CD14-positive monocyte (primary cell): ENCODE results near the gene PPP1R13B. TPM values are rescaled to one million over a fixed set of nuclear protein-coding genes. Genes with fewer than 3 reads are reported as not detected.
A peak's percentile ranks its signal among the peaks of the same experiment; 100 is the strongest.

Experiments
- DNase-seq, 3 donors: peaks; one replicate each; pipeline ENCODE4 v3.0.0-alpha.2; 2011 to 2022
- H2AFZ ChIP-seq: 2 replicates; pipeline ENCODE4 v1.6.0; 2012; ENCODE audit warnings: mild to moderate bottlenecking, low read depth, low read length, inconsistent platforms; ENCODE audit not compliant: insufficient read depth, poor library complexity, severe bottlenecking
- H3K27ac ChIP-seq, 2 donors: 1 replicate in 1 of 2; 2 replicates in 1 of 2; pipeline ENCODE4 v1.5.1; 2012 to 2013; ENCODE audit warnings: low read length in 2 of 2, control low read depth in 1 of 2, inconsistent platforms in 1 of 2, low read depth in 1 of 2, mild to moderate bottlenecking in 1 of 2
- H3K27me3 ChIP-seq, 2 donors: one replicate each; pipeline versions ENCODE4 v1.6.0 to v1.6.1; 2011 to 2013; ENCODE audit warnings: low read length in 2 of 2; ENCODE audit not compliant: control insufficient read depth in 2 of 2, insufficient read depth in 2 of 2
- H3K36me3 ChIP-seq, 2 donors: replicated peaks in 1 of 2; 1 replicate in 1 of 2; 2 replicates in 1 of 2; pipeline versions ENCODE4 v1.5.1 to v1.6.1; 2012 to 2013; ENCODE audit warnings: low read length in 2 of 2, control low read depth in 1 of 2, inconsistent platforms in 1 of 2, mild to moderate bottlenecking in 1 of 2; ENCODE audit not compliant: insufficient read depth in 2 of 2, control insufficient read depth in 1 of 2
- H3K4me1 ChIP-seq, 2 donors: 1 replicate in 1 of 2; 2 replicates in 1 of 2; pipeline versions ENCODE4 v1.5.1 to v1.6.1; 2012 to 2013; ENCODE audit warnings: low read length in 2 of 2, control low read depth in 1 of 2, inconsistent platforms in 1 of 2, mild to moderate bottlenecking in 1 of 2, moderate library complexity in 1 of 2; ENCODE audit not compliant: insufficient read depth in 2 of 2, control insufficient read depth in 1 of 2
- H3K4me2 ChIP-seq: replicated peaks from 2 replicates; pipeline ENCODE3; 2012; ENCODE audit warnings: low read length, moderate library complexity, mild to moderate bottlenecking; ENCODE audit not compliant: poor library complexity, severe bottlenecking; ENCODE audit errors: extremely low read depth
- H3K4me3 ChIP-seq, 3 experiments: fragments of 200-600 bp in 1 of 3; sonication (generic) in 1 of 3; replicated peaks in 1 of 3; 1 replicate in 2 of 3; 2 replicates in 1 of 3; pipeline ENCODE4 v1.5.1; 2011 to 2013; ENCODE audit warnings: low read length in 3 of 3, mild to moderate bottlenecking in 3 of 3, control low read depth in 2 of 3, low read depth in 2 of 3, inconsistent platforms in 1 of 3, moderate library complexity in 1 of 3
- H3K79me2 ChIP-seq: 2 replicates; pipeline ENCODE4 v1.6.0; 2012; ENCODE audit warnings: mild to moderate bottlenecking, control low read depth, inconsistent platforms, low read length, moderate library complexity; ENCODE audit not compliant: insufficient read depth
- H3K9ac ChIP-seq: 2 replicates; pipeline ENCODE4 v1.6.0; 2017; ENCODE audit warnings: low read length, mild to moderate bottlenecking; ENCODE audit not compliant: insufficient read depth, poor library complexity, severe bottlenecking
- H3K9me3 ChIP-seq, 2 donors: replicated peaks in 1 of 2; 1 replicate in 1 of 2; 2 replicates in 1 of 2; pipeline versions ENCODE4 v1.5.1 to v1.6.1; 2012 to 2013; ENCODE audit warnings: low read length in 2 of 2, control low read depth in 1 of 2; ENCODE audit not compliant: control insufficient read depth in 1 of 2, insufficient read depth in 1 of 2
- H4K20me1 ChIP-seq: 2 replicates; pipeline ENCODE4 v1.6.0; 2012; ENCODE audit warnings: mild to moderate bottlenecking, low read length, control low read depth, moderate library complexity; ENCODE audit not compliant: insufficient read depth
- H3K27ac Mint-ChIP-seq, 7 donors: one replicate each; pipeline ENCODE4 v1.8.0; 2020; ENCODE audit warnings: mild to moderate bottlenecking in 7 of 7, mixed read lengths in 7 of 7, moderate library complexity in 6 of 7, inconsistent platforms in 2 of 7
- H3K27me3 Mint-ChIP-seq, 3 donors: one replicate each; pipeline ENCODE4 v1.8.0; 2021 to 2022; ENCODE audit warnings: low read depth in 3 of 3, mild to moderate bottlenecking in 3 of 3, mixed read lengths in 3 of 3, moderate library complexity in 3 of 3, inconsistent platforms in 1 of 3
- H3K36me3 Mint-ChIP-seq, 2 donors: one replicate each; pipeline ENCODE4 v1.8.0; 2020; ENCODE audit warnings: mixed read lengths in 2 of 2, inconsistent platforms in 1 of 2, mild to moderate bottlenecking in 1 of 2
- H3K4me1 Mint-ChIP-seq: one replicate; pipeline ENCODE4 v1.8.0; 2020; ENCODE audit warnings: mild to moderate bottlenecking, mixed read lengths
- H3K4me3 Mint-ChIP-seq, 2 donors: one replicate each; pipeline ENCODE4 v1.8.0; 2020; ENCODE audit warnings: mild to moderate bottlenecking in 2 of 2, mixed read lengths in 2 of 2, moderate library complexity in 1 of 2
- H3K9me3 Mint-ChIP-seq, 7 donors: one replicate each; pipeline ENCODE4 v1.8.0; 2020 to 2022; ENCODE audit warnings: mixed read lengths in 7 of 7, mild to moderate bottlenecking in 6 of 7, moderate library complexity in 6 of 7, inconsistent platforms in 2 of 7
- WGBS: methylation state at CpG from one replicate; pipeline ENCODE4 v1.1.5; 2013; ENCODE audit warnings: missing lambda C conversion rate; ENCODE audit not compliant: insufficient coverage; 5-methylcytosine and 5-hydroxymethylcytosine counted together
- intact Hi-C, 2 donors: fragments of 100-400 bp; cut with micrococcal nuclease; formaldehyde crosslinking; loops; one replicate each; pipeline versions ENCODE4 v1.15.0 to v1.15.1; 2023
- polyA plus RNA-seq, 3 donors: library from polyadenylated mRNA; depleted of rRNA in 1 of 3; unstranded in 2 of 3; stranded (reverse) in 1 of 3; fragments of 300-500 nt in 2 of 3; fragments of >200 nt in 1 of 3; fragmentation: Illumina TruSeq in 2 of 3; gene quantifications; 1 replicate in 2 of 3; 2 replicates in 1 of 3; pipeline ENCODE4 v1.2.3, GENCODE V29; 2012 to 2021
- TF ChIP-seq, protein P1 (sequence below): fragments of 200-600 bp; IDR thresholded peaks from one replicate; pipeline ENCODE4 v1.8.0; 2022; ENCODE audit warnings: antibody characterized with exemption, mild to moderate bottlenecking

PPP1R13B gene
- polyA plus RNA-seq, 3 donors = 0.48 to 1.1 (median 0.99) TPM

DNA sequence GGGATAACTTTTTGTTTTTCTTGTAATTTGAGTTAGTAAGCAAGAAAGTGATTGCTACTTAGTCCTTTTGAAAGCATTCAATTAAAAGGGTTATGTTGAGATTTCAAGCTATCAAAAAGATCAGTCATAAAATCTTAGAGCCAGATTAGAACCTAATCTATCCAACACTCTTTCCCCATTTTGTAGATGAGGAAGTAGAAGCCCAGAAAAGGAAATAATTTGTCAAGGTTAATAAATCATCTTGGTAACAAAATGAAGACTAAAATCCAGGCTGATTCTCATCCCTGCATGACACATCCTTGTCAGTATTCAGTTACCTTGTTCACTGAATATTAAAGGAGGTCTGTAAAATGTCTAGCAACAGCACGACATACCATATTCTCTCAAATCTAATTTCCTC lies 26.5 kb downstream of the PPP1R13B start:
- Histone ChIP-seq H3K79me2 (no peaks in the 10 kb centered on the region), H3K36me3 (no peaks in the 10 kb centered on the region), H3K27me3 (peaks cover 4 to 29% of the 10 kb centered on the region in 2 donors), H3K27ac (no peak overlapping the region), H3K9me3 (no peaks in the 10 kb centered on the region), H2AFZ (no peak overlapping the region), H3K9ac (no peak overlapping the region), H4K20me1 (no peaks in the 10 kb centered on the region), H3K4me1 (no peaks in the 10 kb centered on the region), H3K4me2 (no peak overlapping the region), H3K4me3 (no peak overlapping the region)
- Mint-ChIP-seq H3K27me3 (peaks cover 37 to 54% (median 47%) of the 10 kb centered on the region in 3 donors), H3K27ac (no peak overlapping the region), H3K36me3 (no peaks in the 10 kb centered on the region), H3K4me3 (peak overlapping the region in 1 of 2 donors; percentile 58), H3K9me3 (peaks cover 0 to 8% (median 0%) of the 10 kb centered on the region in 7 donors), H3K4me1 (peaks cover 7% of the 10 kb centered on the region)
- TF ChIP-seq, protein P1, sequence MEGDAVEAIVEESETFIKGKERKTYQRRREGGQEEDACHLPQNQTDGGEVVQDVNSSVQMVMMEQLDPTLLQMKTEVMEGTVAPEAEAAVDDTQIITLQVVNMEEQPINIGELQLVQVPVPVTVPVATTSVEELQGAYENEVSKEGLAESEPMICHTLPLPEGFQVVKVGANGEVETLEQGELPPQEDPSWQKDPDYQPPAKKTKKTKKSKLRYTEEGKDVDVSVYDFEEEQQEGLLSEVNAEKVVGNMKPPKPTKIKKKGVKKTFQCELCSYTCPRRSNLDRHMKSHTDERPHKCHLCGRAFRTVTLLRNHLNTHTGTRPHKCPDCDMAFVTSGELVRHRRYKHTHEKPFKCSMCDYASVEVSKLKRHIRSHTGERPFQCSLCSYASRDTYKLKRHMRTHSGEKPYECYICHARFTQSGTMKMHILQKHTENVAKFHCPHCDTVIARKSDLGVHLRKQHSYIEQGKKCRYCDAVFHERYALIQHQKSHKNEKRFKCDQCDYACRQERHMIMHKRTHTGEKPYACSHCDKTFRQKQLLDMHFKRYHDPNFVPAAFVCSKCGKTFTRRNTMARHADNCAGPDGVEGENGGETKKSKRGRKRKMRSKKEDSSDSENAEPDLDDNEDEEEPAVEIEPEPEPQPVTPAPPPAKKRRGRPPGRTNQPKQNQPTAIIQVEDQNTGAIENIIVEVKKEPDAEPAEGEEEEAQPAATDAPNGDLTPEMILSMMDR = no peak
- intact Hi-C loops = no loop called here
- WGBS = 0% methylated on average over 1 of the region's 1 CpG
- no peak for DNase-seq

DNA sequence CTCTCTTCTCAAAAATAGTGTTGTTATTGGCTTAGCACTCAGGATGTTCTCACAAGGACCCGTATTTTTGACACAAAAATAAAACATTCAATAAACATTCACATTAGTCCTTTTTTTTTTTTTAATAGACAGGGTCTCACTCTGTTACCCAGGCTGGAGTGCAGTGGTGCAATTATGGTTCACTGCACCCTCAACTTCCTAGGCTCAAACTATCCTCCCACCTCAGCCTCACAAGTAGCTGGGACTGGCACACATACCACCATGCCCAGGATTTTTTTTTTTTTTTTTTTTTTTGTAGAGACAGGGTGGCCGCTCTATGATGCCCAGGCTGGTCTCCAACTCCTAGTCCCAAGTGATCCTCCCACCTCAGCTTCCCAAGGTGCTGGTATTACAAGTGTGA lies 27.0 kb downstream of the PPP1R13B start:
- no peaks in the 10 kb centered on the region for H4K20me1 ChIP-seq
- H3K4me2 ChIP-seq = no peak overlapping the region
- H3K79me2 ChIP-seq = no peaks in the 10 kb centered on the region
- Mint-ChIP-seq H3K4me3 (peak overlapping the region in 1 of 2 donors; percentile 58), H3K9me3 (peaks cover 0 to 8% (median 0%) of the 10 kb centered on the region in 7 donors), H3K27ac (no peak overlapping the region), H3K4me1 (peaks cover 7% of the 10 kb centered on the region), H3K27me3 (peaks cover 40 to 56% (median 45%) of the 10 kb centered on the region in 3 donors), H3K36me3 (no peaks in the 10 kb centered on the region)
- H3K4me1 ChIP-seq = no peaks in the 10 kb centered on the region
- H3K36me3 ChIP-seq = no peaks in the 10 kb centered on the region
- H2AFZ ChIP-seq = no peak overlapping the region
- TF ChIP-seq, protein P1 = no peak
- no peak overlapping the region for H3K9ac ChIP-seq
- 0% methylated on average over 1 of the region's 2 CpGs for WGBS
- no peak for DNase-seq
- no peaks in the 10 kb centered on the region for H3K9me3 ChIP-seq
- intact Hi-C loops = no loop called here
- peaks cover 4 to 29% of the 10 kb centered on the region in 2 donors for H3K27me3 ChIP-seq
- no peak overlapping the region for H3K27ac ChIP-seq
- no peak overlapping the region for H3K4me3 ChIP-seq
